ENCODE measurements around the gene MAST4. TPM values are rescaled to one million over a fixed set of nuclear protein-coding genes. Genes with fewer than 3 reads are reported as not detected.

Gene MAST4
- total and polyA plus RNA-seq, 2 of the 4 experiments (the other 2 are of a cell fraction) = 4.8 to 6.8 TPM

DNA sequence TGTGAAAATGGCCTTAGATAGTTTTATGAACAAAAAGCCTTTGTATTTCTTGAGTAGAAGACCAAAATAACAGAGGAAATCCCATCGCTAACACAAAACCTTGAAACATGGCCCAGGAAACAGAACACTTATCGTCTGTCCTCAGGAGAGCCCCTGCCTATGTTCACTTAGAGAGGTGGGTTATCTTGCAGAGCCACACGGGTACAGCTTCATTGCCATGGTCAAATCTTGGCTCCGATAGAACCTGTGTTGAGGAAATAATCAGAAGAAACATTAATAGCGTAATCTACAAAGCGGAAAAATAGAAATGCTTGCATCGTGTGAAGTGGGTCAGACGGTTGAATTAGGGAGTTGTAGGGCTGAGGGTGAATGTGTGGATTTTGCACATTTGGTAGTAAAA is 216.1 kb downstream of the MAST4 start:
- intact Hi-C loops (cut with micrococcal nuclease) (no loop called here), dilution Hi-C loops (cut with HindIII; ENCODE audit: low sequenced_read_pairs, unreplicated experiment) (no loop called here), in situ Hi-C loops (cut with MboI; ENCODE audit: low sequenced_read_pairs) (loop anchor here (5.0 to 25.0 kb wide), 2 partner anchors 340 to 1450 kb away; no protein-coding TSS in a partner anchor)
- no TSS peak for BruUV-seq (replicated peaks)
- H4K5ac ChIP-seq (ENCODE audit: low read depth, low read length) = no peak overlapping the region
- 74% methylated on average over 4 of the region's 8 CpGs; no CpG with 5 or more reads in 1 of the 2 experiments for WGBS, 2 experiments (ENCODE audit: extremely low coverage in 2 of 2, insufficient read length in 1 of 2)
- H2AK9ac ChIP-seq (replicated peaks; ENCODE audit: low read depth, low read length, poor library complexity) = no peak overlapping the region
- no peak overlapping the region for H3K27ac ChIP-seq (ENCODE audit: insufficient read depth, low read length)
- H2AK5ac ChIP-seq (ENCODE audit: low read depth, low read length) = no peak overlapping the region
- no peaks in the 10 kb centered on the region for H3K4me1 ChIP-seq (ENCODE audit: control insufficient read depth, insufficient read depth, low read length)
- H4K20me1 ChIP-seq (ENCODE audit: insufficient read depth, low read length) = no peaks in the 10 kb centered on the region
- no peak overlapping the region for H3K23ac ChIP-seq (ENCODE audit: low read depth, low read length)
- no peak overlapping the region for H4K8ac ChIP-seq (ENCODE audit: low read depth in 2 of 2, low read length in 2 of 2)
- H3K18ac ChIP-seq (ENCODE audit: low read depth, low read length) = no peak overlapping the region
- H2BK15ac ChIP-seq (ENCODE audit: low read depth, low read length) = no peak overlapping the region
- ChIA-PET CTCF (no interaction called here), POLR2A (ENCODE audit: unreplicated experiment) (no interaction called here)
- H3K9ac ChIP-seq (ENCODE audit: low read depth, low read length) = no peak overlapping the region
- no peak overlapping the region for H2BK5ac ChIP-seq (ENCODE audit: low read depth, low read length, poor library complexity, severe bottlenecking)
- no peak overlapping the region for H4K91ac ChIP-seq (ENCODE audit: insufficient read depth, low read depth, low read length)
- ATAC-seq (ENCODE audit: low read depth) (no peak), DNase-seq (no peak)
- no peak overlapping the region for H3K4me3 ChIP-seq (ENCODE audit: insufficient read depth, low read depth, low read length)
- H3K79me1 ChIP-seq (ENCODE audit: low read depth in 1 of 2, low read length in 2 of 2) = no peaks in the 10 kb centered on the region
- no peak overlapping the region for H3K4ac ChIP-seq (ENCODE audit: low read depth, low read length)
- no peak overlapping the region for H3K4me2 ChIP-seq (ENCODE audit: low read depth, low read length)
- H3K36me3 ChIP-seq (ENCODE audit: control insufficient read depth, insufficient read depth, low read length) = no peaks in the 10 kb centered on the region
- no peak overlapping the region for H3K14ac ChIP-seq (replicated peaks; ENCODE audit: low read depth, low read length)
- TF ChIP-seq BHLHE40 (IDR thresholded peaks at IDR 0.05; ENCODE audit: low read depth, low read length) = no peak
- no peak for TF ChIP-seq RFX5 (IDR thresholded peaks at IDR 0.05; ENCODE audit: low read depth, low read length)
- no peak for TF ChIP-seq RAD21 (IDR thresholded peaks at IDR 0.05; ENCODE audit: low read length)
- no peak for TF ChIP-seq FOS (IDR thresholded peaks at IDR 0.05; ENCODE audit: low read depth, low read length)
- TF ChIP-seq CHD1 (IDR thresholded peaks at IDR 0.05; ENCODE audit: low read depth, low read length) = no peak
- TF ChIP-seq MAFK (IDR thresholded peaks at IDR 0.05; ENCODE audit: low read depth, low read length) = no peak
- TF ChIP-seq, protein P1, sequence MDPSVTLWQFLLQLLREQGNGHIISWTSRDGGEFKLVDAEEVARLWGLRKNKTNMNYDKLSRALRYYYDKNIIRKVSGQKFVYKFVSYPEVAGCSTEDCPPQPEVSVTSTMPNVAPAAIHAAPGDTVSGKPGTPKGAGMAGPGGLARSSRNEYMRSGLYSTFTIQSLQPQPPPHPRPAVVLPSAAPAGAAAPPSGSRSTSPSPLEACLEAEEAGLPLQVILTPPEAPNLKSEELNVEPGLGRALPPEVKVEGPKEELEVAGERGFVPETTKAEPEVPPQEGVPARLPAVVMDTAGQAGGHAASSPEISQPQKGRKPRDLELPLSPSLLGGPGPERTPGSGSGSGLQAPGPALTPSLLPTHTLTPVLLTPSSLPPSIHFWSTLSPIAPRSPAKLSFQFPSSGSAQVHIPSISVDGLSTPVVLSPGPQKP (IDR thresholded peaks at IDR 0.05; ENCODE audit: borderline replicate concordance, low read depth, low read length) = no peak
- H3K9me3 ChIP-seq (ENCODE audit: control insufficient read depth, insufficient read depth, low read length) = no peaks in the 10 kb centered on the region
- no peak overlapping the region for H2BK120ac ChIP-seq (ENCODE audit: low read depth, low read length)
- H3K27me3 ChIP-seq (ENCODE audit: control insufficient read depth, insufficient read depth, low read length) = peaks cover 15% of the 10 kb centered on the region
- no peak overlapping the region for H3K56ac ChIP-seq (ENCODE audit: extremely low read depth, insufficient read depth, low read length)
- H2AFZ ChIP-seq (replicated peaks; ENCODE audit: low read length, poor library complexity) = no peak overlapping the region
- H2BK20ac ChIP-seq (ENCODE audit: low read depth, low read length) = no peak overlapping the region
- no peaks in the 10 kb centered on the region for H3K9me1 ChIP-seq (ENCODE audit: insufficient read depth, low read length)

All from IMR-90 (cell line).